AG04450 (cell line): ENCODE data around the gene AKAP6. TPM values are rescaled to one million over a fixed set of nuclear protein-coding genes. Genes with fewer than 3 reads are reported as not detected.

Source experiments
- CTCF ChIA-PET: fragments of 300-600, 350-600 bp; formaldehyde crosslinking; extraction: SDS; loops from one replicate; lab custom pipeline; 2022; ENCODE audit warnings: antibody characterized with exemption, inconsistent platforms; lab: Charles Lee
- POLR2A ChIA-PET: fragments of 350-600 bp; formaldehyde crosslinking; extraction: SDS; loops from one replicate; lab custom pipeline; 2021; ENCODE audit warnings: antibody characterized with exemption, inconsistent platforms; lab: Yijun Ruan, JAX
- DNase-seq: peaks from one replicate; pipeline ENCODE4 v3.0.0-alpha.2; 2011; ENCODE audit warnings: low read depth, low spot score
- H3K27ac ChIP-seq: one replicate; pipeline ENCODE4 v1.5.1; 2012; ENCODE audit warnings: low read depth, low read length, control low read depth
- H3K27me3 ChIP-seq: one replicate; pipeline ENCODE4 v1.6.0; 2012; ENCODE audit warnings: low read length; ENCODE audit not compliant: control insufficient read depth, insufficient read depth
- H3K4me3 ChIP-seq: 2 replicates; pipeline ENCODE4 v1.5.1; 2011; ENCODE audit warnings: mild to moderate bottlenecking, low read depth, low read length, control low read depth
- H3K9me3 ChIP-seq: 2 replicates; pipeline ENCODE4 v1.5.1; 2012; ENCODE audit warnings: low read length; ENCODE audit not compliant: control insufficient read depth, insufficient read depth
- polyA plus RNA-seq: library from polyadenylated mRNA; depleted of rRNA; stranded (reverse); fragments of >200 nt; gene quantifications from 2 replicates; pipeline ENCODE4 v1.2.3, GENCODE V29; 2011
- TF ChIP-seq, protein P1 (sequence below): IDR thresholded peaks from 2 replicates; pipeline ENCODE4 v1.5.1; 2011; ENCODE audit warnings: low read depth, low read length, control low read depth, inconsistent platforms

Gene AKAP6
- polyA plus RNA-seq, 1 experiment, result 0.78 TPM

GRCh38 chr14:32733015-32733414 lies 403.9 kb downstream of the AKAP6 start:
- Histone ChIP-seq H3K4me3 (no peak overlapping the region), H3K27me3 (no peaks in the 10 kb centered on the region), H3K9me3 (no peaks in the 10 kb centered on the region), H3K27ac (no peak overlapping the region)
- TF ChIP-seq, protein P1, sequence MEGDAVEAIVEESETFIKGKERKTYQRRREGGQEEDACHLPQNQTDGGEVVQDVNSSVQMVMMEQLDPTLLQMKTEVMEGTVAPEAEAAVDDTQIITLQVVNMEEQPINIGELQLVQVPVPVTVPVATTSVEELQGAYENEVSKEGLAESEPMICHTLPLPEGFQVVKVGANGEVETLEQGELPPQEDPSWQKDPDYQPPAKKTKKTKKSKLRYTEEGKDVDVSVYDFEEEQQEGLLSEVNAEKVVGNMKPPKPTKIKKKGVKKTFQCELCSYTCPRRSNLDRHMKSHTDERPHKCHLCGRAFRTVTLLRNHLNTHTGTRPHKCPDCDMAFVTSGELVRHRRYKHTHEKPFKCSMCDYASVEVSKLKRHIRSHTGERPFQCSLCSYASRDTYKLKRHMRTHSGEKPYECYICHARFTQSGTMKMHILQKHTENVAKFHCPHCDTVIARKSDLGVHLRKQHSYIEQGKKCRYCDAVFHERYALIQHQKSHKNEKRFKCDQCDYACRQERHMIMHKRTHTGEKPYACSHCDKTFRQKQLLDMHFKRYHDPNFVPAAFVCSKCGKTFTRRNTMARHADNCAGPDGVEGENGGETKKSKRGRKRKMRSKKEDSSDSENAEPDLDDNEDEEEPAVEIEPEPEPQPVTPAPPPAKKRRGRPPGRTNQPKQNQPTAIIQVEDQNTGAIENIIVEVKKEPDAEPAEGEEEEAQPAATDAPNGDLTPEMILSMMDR, result no peak
- CTCF ChIA-PET, result interaction anchor here (0.6 kb wide), 1 partner anchor 479 kb away, joined by 3 read pairs; no protein-coding TSS in a partner anchor
- no peak for DNase-seq
- POLR2A ChIA-PET, result no interaction called here

GRCh38 chr14:32734261-32734660 lies 405.2 kb downstream of the AKAP6 start:
- no peak overlapping the region for H3K4me3 ChIP-seq
- H3K9me3 ChIP-seq, result no peaks in the 10 kb centered on the region
- TF ChIP-seq, protein P1, result no peak
- no peaks in the 10 kb centered on the region for H3K27me3 ChIP-seq
- DNase-seq, result no peak
- POLR2A ChIA-PET, result no interaction called here
- CTCF ChIA-PET, result no interaction called here
- H3K27ac ChIP-seq, result no peak overlapping the region

- Histone ChIP-seq H3K27ac (no peak overlapping the region), H3K9me3 (no peaks in the 10 kb centered on the region), H3K27me3 (no peaks in the 10 kb centered on the region), H3K4me3 (no peak overlapping the region)
- DNase-seq, result no peak
- TF ChIP-seq, protein P1, result no peak
- POLR2A ChIA-PET, result no interaction called here
- CTCF ChIA-PET, result no interaction called here
Observed at GRCh38 chr14:32737621-32738020, 408.5 kb downstream of the AKAP6 start.

GRCh38 chr14:32738206-32738871 lies 409.2 kb downstream of the AKAP6 start:
- TF ChIP-seq, protein P1, result no peak
- no peak for DNase-seq
- POLR2A ChIA-PET, result no interaction called here
- CTCF ChIA-PET, result no interaction called here
- H3K9me3 ChIP-seq, result no peaks in the 10 kb centered on the region
- no peak overlapping the region for H3K27ac ChIP-seq
- H3K27me3 ChIP-seq, result peaks cover 2% of the 10 kb centered on the region
- H3K4me3 ChIP-seq, result no peak overlapping the region

GRCh38 chr14:32744811-32745445 lies 415.8 kb downstream of the AKAP6 start:
- no peak for DNase-seq
- Histone ChIP-seq H3K4me3 (no peak overlapping the region), H3K27me3 (peaks cover 2% of the 10 kb centered on the region), H3K27ac (no peak overlapping the region), H3K9me3 (no peaks in the 10 kb centered on the region)
- POLR2A ChIA-PET, result no interaction called here
- CTCF ChIA-PET, result interaction anchor here (1.2 kb wide), 1 partner anchor 8 kb away, joined by 3 read pairs; no protein-coding TSS in a partner anchor
- TF ChIP-seq, protein P1, result no peak
